Choroid plexus epithelial cell (primary cell): ENCODE results near the gene LRP1B.

ENCODE experiments used
- DNase-seq: peaks from one replicate; pipeline ENCODE4 v3.0.0-alpha.2; 2010; ENCODE audit warnings: low read depth
- H3K4me3 ChIP-seq: 2 replicates; pipeline ENCODE4 v1.5.1; 2011; ENCODE audit warnings: low read depth, mild to moderate bottlenecking, control low read depth, low read length, moderate library complexity
- CTCF ChIP-seq: conservative IDR thresholded peaks from 2 replicates; pipeline ENCODE4 v1.5.1; 2011; ENCODE audit warnings: low read depth, mild to moderate bottlenecking, control low read depth, inconsistent platforms, low read length, moderate library complexity

LRP1B gene

GRCh38 chr2:141932261-141932660 lies 198.6 kb downstream of the LRP1B start:
- H3K4me3 ChIP-seq, result no peak overlapping the region
- no peak for TF ChIP-seq CTCF
- no peak for DNase-seq

GRCh38 chr2:141931797-141932196 lies 199.0 kb downstream of the LRP1B start:
- H3K4me3 ChIP-seq, result no peak overlapping the region
- no peak for DNase-seq
- no peak for TF ChIP-seq CTCF

- H3K4me3 ChIP-seq, result no peak overlapping the region
- TF ChIP-seq CTCF, result no peak
- DNase-seq, result no peak
Observed at GRCh38 chr2:141930803-141931202, 200.0 kb downstream of the LRP1B start.

GRCh38 chr2:141929331-141930252 lies 201.2 kb downstream of the LRP1B start:
- H3K4me3 ChIP-seq, result no peak overlapping the region
- no peak for TF ChIP-seq CTCF
- no peak for DNase-seq

GRCh38 chr2:141928476-141928875 lies 202.3 kb downstream of the LRP1B start:
- no peak for DNase-seq
- TF ChIP-seq CTCF, result no peak
- H3K4me3 ChIP-seq, result no peak overlapping the region

- no peak for TF ChIP-seq CTCF
- DNase-seq, result peak; percentile 21
- H3K4me3 ChIP-seq, result no peak overlapping the region
Observed at GRCh38 chr2:141927536-141927935, 203.3 kb downstream of the LRP1B start.

GRCh38 chr2:141925511-141925910 lies 205.3 kb downstream of the LRP1B start:
- no peak for TF ChIP-seq CTCF
- no peak overlapping the region for H3K4me3 ChIP-seq
- no peak for DNase-seq
